OCI-LY7 (cell line): ENCODE results near the gene CUX1. TPM values are rescaled to one million over a fixed set of nuclear protein-coding genes. Genes with fewer than 3 reads are reported as not detected.

Source experiments
- BruUV-seq: library from RNA; stranded (reverse); fragments of 400-500 nt; replicated peaks from 2 replicates; lab custom pipeline; 2021; lab: Mats Ljungman, UMichigan
- CTCF ChIA-PET: fragments of 300-600 bp; sonication (Branson Sonifier 250); formaldehyde crosslinking; loops from one replicate; lab custom pipeline; 2022; ENCODE audit warnings: antibody characterized with exemption; ENCODE audit not compliant: unreplicated experiment; lab: Charles Lee
- POLR2A ChIA-PET: fragments of 300-600 bp; sonication (Branson Sonifier 250); formaldehyde crosslinking; loops from one replicate; lab custom pipeline; 2022; ENCODE audit warnings: antibody characterized with exemption; lab: Charles Lee
- DNase-seq: peaks from one replicate; pipeline ENCODE4 v3.0.0-alpha.2; 2015; ENCODE audit warnings: low spot score
- H2AFZ ChIP-seq: fragments of 200-600 bp; sonication (generic), shearing (Covaris generic); 2 replicates; pipeline ENCODE4 v1.6.1; 2014; ENCODE audit warnings: mild to moderate bottlenecking, antibody characterized with exemption, low read length, moderate library complexity
- H3K27ac ChIP-seq: fragments of 200-600 bp; sonication (generic); 2 replicates; pipeline ENCODE4 v1.5.1; 2014; ENCODE audit warnings: mixed run types, low read depth, mild to moderate bottlenecking, moderate library complexity, low read length, inconsistent platforms; ENCODE audit not compliant: poor library complexity, severe bottlenecking
- H3K36me3 ChIP-seq: fragments of 200-600 bp; sonication (generic); 2 replicates; pipeline ENCODE4 v1.6.1; 2014; ENCODE audit warnings: mild to moderate bottlenecking, antibody characterized with exemption, low read length, moderate library complexity, mixed read lengths; ENCODE audit not compliant: insufficient read depth
- H3K4me1 ChIP-seq: fragments of 200-600 bp; sonication (generic); 2 replicates; pipeline ENCODE4 v1.5.1; 2014; ENCODE audit warnings: mild to moderate bottlenecking, low read length; ENCODE audit not compliant: insufficient read depth, poor library complexity, severe bottlenecking
- H3K4me2 ChIP-seq: fragments of 200-600 bp; sonication (generic); 2 replicates; pipeline ENCODE4 v1.6.1; 2014; ENCODE audit warnings: mild to moderate bottlenecking, low read length
- H3K4me3 ChIP-seq: fragments of 200-600 bp; sonication (generic); 2 replicates; pipeline ENCODE4 v1.5.1; 2014; ENCODE audit warnings: mild to moderate bottlenecking, low read depth, low read length; ENCODE audit not compliant: poor library complexity, severe bottlenecking
- H3K79me2 ChIP-seq: fragments of 200-600 bp; sonication (generic); 2 replicates; pipeline ENCODE4 v1.6.1; 2016; ENCODE audit warnings: low read depth, mild to moderate bottlenecking, low read length, moderate library complexity, mixed read lengths; ENCODE audit not compliant: insufficient read depth
- H3K9me2 ChIP-seq: fragments of 200-600 bp; sonication (generic); 2 replicates; pipeline ENCODE4 v1.6.1; 2016; ENCODE audit warnings: mild to moderate bottlenecking, low read length, mixed read lengths; ENCODE audit not compliant: insufficient read depth
- H3K9me3 ChIP-seq: fragments of 200-600 bp; sonication (generic); 2 replicates; pipeline ENCODE4 v1.6.1; 2014; ENCODE audit warnings: mild to moderate bottlenecking, mixed run types, low read length, mixed read lengths
- H4K20me1 ChIP-seq: fragments of 200-600 bp; sonication (generic); 2 replicates; pipeline ENCODE4 v1.6.1; 2014; ENCODE audit warnings: mild to moderate bottlenecking, antibody characterized with exemption, low read length, moderate library complexity, mixed read lengths; ENCODE audit not compliant: insufficient read depth
- CTCF ChIP-seq: fragments of 200-600 bp; sonication (generic); conservative IDR thresholded peaks from 2 replicates; pipeline ENCODE4 v1.5.1; 2014; ENCODE audit warnings: mild to moderate bottlenecking, antibody characterized with exemption, low read length, moderate library complexity, mixed read lengths
- EZH2phosphoT487 ChIP-seq: fragments of 200-600 bp; sonication (generic); IDR thresholded peaks from 2 replicates; pipeline ENCODE4 v1.6.1; 2018; ENCODE audit warnings: low read depth, borderline replicate concordance, mild to moderate bottlenecking, mixed run types, antibody characterized with exemption, low read length, moderate library complexity, mixed read lengths
- intact Hi-C: fragments of 100-400 bp; cut with micrococcal nuclease; formaldehyde crosslinking; loops from one replicate; pipeline ENCODE4 v1.10.0; 2022; ENCODE audit not compliant: unreplicated experiment
- total RNA-seq, 2 experiments: library from RNA; depleted of rRNA in 1 of 2; stranded (reverse); fragments of >200 nt in 1 of 2; shearing (Covaris generic) in 1 of 2; gene quantifications; 2 replicates each; pipeline ENCODE4 v1.2.3, GENCODE V29; 2014 to 2022

Gene CUX1
- total RNA-seq, 2 experiments from 2014 or later, result 143 to 199 TPM

- no peak overlapping the region for H2AFZ ChIP-seq
- peaks cover 78% of the 10 kb centered on the region for H3K4me1 ChIP-seq
- intact Hi-C loops, result no loop called here
- ChIA-PET CTCF (no interaction called here), POLR2A (interaction anchor here (0.5 to 1.3 kb wide), 5 partner anchors 15 to 379 kb away, joined by 3 to 7 read pairs (median 5); no protein-coding TSS in a partner anchor)
- H3K4me3 ChIP-seq, result peak overlapping the region; percentile 30
- TSS peak; percentile 10 for BruUV-seq
- H3K79me2 ChIP-seq, result peaks cover 87% of the 10 kb centered on the region
- H3K4me2 ChIP-seq, result peak overlapping the region; percentile 63
- DNase-seq, result peak; percentile 72
- H3K27ac ChIP-seq, result peak overlapping the region; percentile 85
- no peaks in the 10 kb centered on the region for H3K9me2 ChIP-seq
- no peaks in the 10 kb centered on the region for H3K9me3 ChIP-seq
- H3K36me3 ChIP-seq, result peaks cover 67% of the 10 kb centered on the region
- TF ChIP-seq EZH2phosphoT487, result no peak
- no peak for TF ChIP-seq CTCF
- H4K20me1 ChIP-seq, result no peaks in the 10 kb centered on the region
These were observed 152.7 kb downstream of the CUX1 start for GRCh38 chr7:101969997-101970585.

DNA sequence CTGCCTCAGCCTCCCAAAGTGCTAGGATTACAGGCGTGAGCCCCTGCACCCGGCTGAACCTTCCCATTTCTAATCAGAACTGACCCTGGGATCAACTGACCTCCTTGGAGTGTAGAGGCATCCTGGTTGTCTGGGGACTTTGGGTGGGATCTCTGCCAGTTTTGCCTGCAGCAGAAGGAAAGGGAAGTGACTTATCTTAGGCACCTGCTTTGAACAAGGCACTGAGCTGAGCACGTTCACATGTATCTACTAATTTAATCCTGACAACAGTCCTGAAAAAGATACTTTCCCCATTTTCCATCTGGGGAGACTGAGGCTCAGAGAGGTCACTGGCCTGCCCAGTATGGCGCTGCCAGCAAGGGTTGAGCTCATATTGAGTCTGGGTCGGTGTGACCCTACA lies 153.4 kb downstream of the CUX1 start:
- no peaks in the 10 kb centered on the region for H4K20me1 ChIP-seq
- TF ChIP-seq CTCF (no peak), EZH2phosphoT487 (no peak)

GRCh38 chr7:101971457-101971856 lies 154.0 kb downstream of the CUX1 start:
- intact Hi-C loops, result no loop called here
- H2AFZ ChIP-seq, result no peak overlapping the region
- H3K4me1 ChIP-seq, result peaks cover 75% of the 10 kb centered on the region
- peaks cover 89% of the 10 kb centered on the region for H3K79me2 ChIP-seq
- no peak for DNase-seq
- no TSS peak for BruUV-seq
- H3K4me2 ChIP-seq, result no peak overlapping the region
- peaks cover 58% of the 10 kb centered on the region for H3K36me3 ChIP-seq
- no peaks in the 10 kb centered on the region for H3K9me3 ChIP-seq
- no peak overlapping the region for H3K4me3 ChIP-seq
- H3K27ac ChIP-seq, result peak overlapping the region; percentile 85
- no peaks in the 10 kb centered on the region for H4K20me1 ChIP-seq
- ChIA-PET POLR2A (interaction anchor here (0.6 to 1.3 kb wide), 5 partner anchors 14 to 116 kb away, joined by 3 to 7 read pairs (median 3); no protein-coding TSS in a partner anchor), CTCF (no interaction called here)
- no peak for TF ChIP-seq CTCF
- no peaks in the 10 kb centered on the region for H3K9me2 ChIP-seq

More for the DNA sequence above, 153.4 kb downstream of the CUX1 start:
- Histone ChIP-seq H3K4me1 (peaks cover 82% of the 10 kb centered on the region), H3K9me2 (no peaks in the 10 kb centered on the region), H3K79me2 (peaks cover 89% of the 10 kb centered on the region), H3K36me3 (peaks cover 62% of the 10 kb centered on the region), H3K9me3 (no peaks in the 10 kb centered on the region), H3K4me2 (peak overlapping the region; percentile 63), H2AFZ (no peak overlapping the region), H3K27ac (peak overlapping the region; percentile 85), H3K4me3 (no peak overlapping the region)
- ChIA-PET POLR2A (interaction anchor here (0.5 to 1.3 kb wide), 6 partner anchors 15 to 380 kb away, joined by 3 to 7 read pairs (median 4); no protein-coding TSS in a partner anchor), CTCF (no interaction called here)
- BruUV-seq, result no TSS peak
- intact Hi-C loops, result no loop called here
- no peak for DNase-seq
